CD8-positive, alpha-beta memory T cell (primary cell): ENCODE results near the gene CLCN2. TPM values are rescaled to one million over a fixed set of nuclear protein-coding genes. Genes with fewer than 3 reads are reported as not detected.
A peak's percentile ranks its signal among the peaks of the same experiment; 100 is the strongest.

Experiments
- CTCF ChIA-PET: fragments of 350-600 bp; sonication (Branson Sonifier 250); formaldehyde crosslinking; loops from one replicate; lab custom pipeline; 2021; ENCODE audit warnings: antibody characterized with exemption; lab: Charles Lee
- POLR2A ChIA-PET: fragments of 350-600 bp; sonication (Branson Sonifier 250); formaldehyde crosslinking; loops from one replicate; lab custom pipeline; 2021; ENCODE audit warnings: antibody characterized with exemption; lab: Charles Lee
- DNase-seq, 5 donors: peaks; one replicate each; pipeline versions ENCODE4 v3.0.0 to v3.0.0-alpha.2; 2020 to 2022; ENCODE audit warnings: mixed read lengths in 1 of 5
- H3K27ac ChIP-seq: one replicate; pipeline ENCODE4 v1.7.0; 2013; ENCODE audit warnings: low read depth, mild to moderate bottlenecking, low read length, moderate library complexity
- H3K27me3 ChIP-seq: 2 replicates; pipeline ENCODE4 v1.7.0; 2013; ENCODE audit warnings: low read length, mild to moderate bottlenecking; ENCODE audit not compliant: insufficient read depth, poor library complexity, severe bottlenecking
- H3K36me3 ChIP-seq: 2 replicates; pipeline ENCODE4 v1.7.0; 2013; ENCODE audit warnings: mild to moderate bottlenecking, low read length, moderate library complexity; ENCODE audit not compliant: insufficient read depth
- H3K4me1 ChIP-seq: 2 replicates; pipeline ENCODE4 v1.7.0; 2013; ENCODE audit warnings: mild to moderate bottlenecking, low read length, moderate library complexity; ENCODE audit not compliant: insufficient read depth
- H3K4me3 ChIP-seq: 2 replicates; pipeline ENCODE4 v1.7.0; 2013; ENCODE audit warnings: mild to moderate bottlenecking, low read length
- H3K9me3 ChIP-seq: 2 replicates; pipeline ENCODE4 v1.7.0; 2013; ENCODE audit warnings: mild to moderate bottlenecking, low read length
- H3K27ac Mint-ChIP-seq, 8 donors: one replicate each; pipeline ENCODE4 v1.8.0; 2020 to 2021; ENCODE audit warnings: mixed read lengths in 8 of 8, mild to moderate bottlenecking in 6 of 8, inconsistent platforms in 3 of 8, moderate library complexity in 3 of 8
- H3K27me3 Mint-ChIP-seq, 2 donors: one replicate each; pipeline ENCODE4 v1.8.0; 2020 to 2021; ENCODE audit warnings: mixed read lengths in 2 of 2, mild to moderate bottlenecking in 1 of 2, moderate library complexity in 1 of 2
- H3K36me3 Mint-ChIP-seq, 3 donors: one replicate each; pipeline ENCODE4 v1.8.0; 2020 to 2021; ENCODE audit warnings: mixed read lengths in 3 of 3, inconsistent platforms in 1 of 3, mild to moderate bottlenecking in 1 of 3
- H3K4me1 Mint-ChIP-seq, 3 donors: one replicate each; pipeline ENCODE4 v1.8.0; 2020 to 2021; ENCODE audit warnings: mixed read lengths in 3 of 3, inconsistent platforms in 1 of 3, mild to moderate bottlenecking in 1 of 3
- H3K4me3 Mint-ChIP-seq, 7 donors: one replicate each; pipeline ENCODE4 v1.8.0; 2020 to 2021; ENCODE audit warnings: mixed read lengths in 7 of 7, mild to moderate bottlenecking in 6 of 7, moderate library complexity in 4 of 7, inconsistent platforms in 2 of 7
- H3K9me3 Mint-ChIP-seq, 5 donors: one replicate each; pipeline ENCODE4 v1.8.0; 2020 to 2022; ENCODE audit warnings: mixed read lengths in 5 of 5, mild to moderate bottlenecking in 3 of 5, moderate library complexity in 2 of 5, inconsistent platforms in 1 of 5
- polyA plus RNA-seq: library from polyadenylated mRNA; unstranded; fragments of 300-500 nt; fragmentation: Illumina TruSeq; gene quantifications from one replicate; pipeline ENCODE4 v1.2.3, GENCODE V29; 2021
- total RNA-seq, 2 experiments: library from RNA; stranded (reverse); gene quantifications; one replicate each; pipeline ENCODE4 v1.2.3, GENCODE V29; 2021

CLCN2 gene
- total and polyA plus RNA-seq, 3 experiments from 2014 or later = 0.54 to 7.3 (median 6.3) TPM

DNA sequence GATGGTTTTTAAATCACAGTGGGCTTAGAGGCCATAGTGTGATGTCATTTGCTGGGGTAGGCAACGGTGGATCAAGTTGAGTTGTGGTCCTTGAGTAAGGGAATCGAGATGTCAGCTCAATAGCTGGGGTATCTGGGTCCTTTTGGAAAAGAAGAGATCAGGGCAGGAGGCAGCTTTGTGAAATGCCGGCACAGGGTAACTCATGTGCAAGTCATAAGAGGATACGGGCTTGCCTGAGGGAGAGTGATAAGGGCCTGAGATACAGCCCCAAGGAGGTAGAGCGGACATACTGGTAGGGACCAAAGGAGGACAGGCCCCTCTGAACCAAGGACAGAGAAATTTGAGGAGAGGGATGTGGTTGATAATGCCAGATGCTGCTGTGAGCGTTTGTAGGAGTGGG lies 28.2 kb downstream of the CLCN2 start:
- H3K4me1 ChIP-seq = peaks cover 19% of the 10 kb centered on the region
- H3K27ac ChIP-seq = no peak overlapping the region
- no peaks in the 10 kb centered on the region for H3K9me3 ChIP-seq
- H3K36me3 Mint-ChIP-seq = peaks cover 0 to 70% (median 24%) of the 10 kb centered on the region in 3 donors
- H3K4me3 ChIP-seq = no peak overlapping the region
- H3K36me3 ChIP-seq = peaks cover 40% of the 10 kb centered on the region
- POLR2A ChIA-PET = no interaction called here
- no peaks in the 10 kb centered on the region for H3K27me3 ChIP-seq
- DNase-seq = no peak
- peak overlapping the region in 1 of 7 donors; percentile 27 for H3K4me3 Mint-ChIP-seq
- peak overlapping the region; percentile 4 to 98 (median 93) for H3K27ac Mint-ChIP-seq
- CTCF ChIA-PET = no interaction called here
- H3K9me3 Mint-ChIP-seq = no peaks in the 10 kb centered on the region
- H3K4me1 Mint-ChIP-seq = peaks cover 28 to 40% (median 31%) of the 10 kb centered on the region in 3 donors
- peaks cover 0 to 5% of the 10 kb centered on the region in 2 donors for H3K27me3 Mint-ChIP-seq

DNA sequence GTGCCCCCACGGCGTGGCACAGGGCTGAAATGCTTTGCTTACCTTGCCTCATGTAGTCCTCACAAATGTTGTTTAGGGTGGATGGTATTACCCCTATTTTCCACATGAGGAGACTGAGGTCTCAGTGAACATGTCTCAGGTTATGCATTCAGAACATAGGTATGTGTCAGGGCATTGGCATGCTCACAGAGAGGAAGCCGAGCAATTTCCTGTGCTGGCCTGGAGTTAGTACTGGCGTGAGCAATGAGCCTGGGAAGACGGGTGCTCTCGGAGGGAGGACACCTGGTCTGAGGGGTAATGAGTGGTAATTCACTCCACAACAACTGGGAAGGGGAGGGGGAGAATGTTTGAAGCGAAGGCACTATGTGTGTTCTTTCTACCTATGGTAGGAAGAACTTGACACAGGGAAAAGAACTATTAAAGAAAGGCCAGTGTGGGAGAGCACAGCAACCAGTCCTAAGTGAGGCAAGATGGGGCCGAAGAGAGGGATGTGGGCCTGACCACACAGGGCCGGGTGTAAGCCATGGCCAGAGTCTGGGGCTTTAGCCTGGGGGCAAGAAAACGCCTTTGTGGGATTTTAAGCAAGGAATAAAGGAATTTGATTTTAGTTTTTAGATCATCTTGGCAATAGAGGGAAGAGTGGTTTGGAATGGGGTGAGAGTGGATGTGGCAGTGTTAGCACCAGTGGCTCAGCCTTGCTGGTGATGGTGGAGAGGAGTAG lies 28.9 kb downstream of the CLCN2 start:
- Histone ChIP-seq H3K4me1 (peaks cover 19% of the 10 kb centered on the region), H3K4me3 (no peak overlapping the region), H3K9me3 (no peaks in the 10 kb centered on the region), H3K27me3 (no peaks in the 10 kb centered on the region), H3K27ac (no peak overlapping the region), H3K36me3 (peaks cover 44% of the 10 kb centered on the region)
- peaks cover 0 to 77% (median 23%) of the 10 kb centered on the region in 3 donors for H3K36me3 Mint-ChIP-seq
- H3K4me1 Mint-ChIP-seq = peaks cover 23 to 34% (median 27%) of the 10 kb centered on the region in 3 donors
- POLR2A ChIA-PET = no interaction called here
- H3K4me3 Mint-ChIP-seq = peak overlapping the region in 1 of 7 donors; percentile 27
- no peaks in the 10 kb centered on the region for H3K9me3 Mint-ChIP-seq
- peak overlapping the region; percentile 4 to 97 (median 82) for H3K27ac Mint-ChIP-seq
- peaks cover 0 to 4% of the 10 kb centered on the region in 2 donors for H3K27me3 Mint-ChIP-seq
- CTCF ChIA-PET = no interaction called here
- no peak for DNase-seq

DNA sequence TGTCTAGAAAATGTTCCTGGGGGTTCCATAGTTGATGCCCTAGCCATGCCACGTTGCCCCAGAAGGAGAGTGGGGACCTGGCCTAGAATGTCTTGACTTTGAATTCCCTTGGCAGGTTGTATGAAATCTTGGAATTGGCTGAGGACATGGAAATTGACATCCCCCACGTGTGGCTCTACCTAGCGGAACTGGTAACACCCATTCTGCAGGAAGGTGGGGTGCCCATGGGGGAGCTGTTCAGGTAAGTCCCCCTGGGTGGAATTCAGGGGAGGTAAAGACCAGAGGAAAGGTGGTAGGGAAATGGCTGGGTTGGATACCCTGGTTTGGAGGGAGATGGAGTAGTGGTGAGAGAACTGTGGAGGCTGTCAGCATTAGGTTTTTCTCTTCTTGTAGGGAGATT lies 32.9 kb downstream of the CLCN2 start:
- no peaks in the 10 kb centered on the region for H3K27me3 ChIP-seq
- POLR2A ChIA-PET = no interaction called here
- Mint-ChIP-seq H3K9me3 (no peaks in the 10 kb centered on the region), H3K27ac (peak overlapping the region in 2 of 8 donors; percentile 9 to 58), H3K4me3 (peak overlapping the region in 1 of 7 donors; percentile 21), H3K4me1 (peaks cover under 1 to 6% (median 1%) of the 10 kb centered on the region in 3 donors), H3K36me3 (peaks cover 0 to 96% (median 25%) of the 10 kb centered on the region in 3 donors), H3K27me3 (no peaks in the 10 kb centered on the region)
- no peak overlapping the region for H3K27ac ChIP-seq
- H3K36me3 ChIP-seq = peaks cover 82% of the 10 kb centered on the region
- H3K4me3 ChIP-seq = no peak overlapping the region
- CTCF ChIA-PET = interaction anchor here (1.3 kb wide), 1 partner anchor 22 kb away, joined by 4 read pairs; no protein-coding TSS in a partner anchor
- H3K9me3 ChIP-seq = no peaks in the 10 kb centered on the region
- no peaks in the 10 kb centered on the region for H3K4me1 ChIP-seq
- DNase-seq = no peak

DNA sequence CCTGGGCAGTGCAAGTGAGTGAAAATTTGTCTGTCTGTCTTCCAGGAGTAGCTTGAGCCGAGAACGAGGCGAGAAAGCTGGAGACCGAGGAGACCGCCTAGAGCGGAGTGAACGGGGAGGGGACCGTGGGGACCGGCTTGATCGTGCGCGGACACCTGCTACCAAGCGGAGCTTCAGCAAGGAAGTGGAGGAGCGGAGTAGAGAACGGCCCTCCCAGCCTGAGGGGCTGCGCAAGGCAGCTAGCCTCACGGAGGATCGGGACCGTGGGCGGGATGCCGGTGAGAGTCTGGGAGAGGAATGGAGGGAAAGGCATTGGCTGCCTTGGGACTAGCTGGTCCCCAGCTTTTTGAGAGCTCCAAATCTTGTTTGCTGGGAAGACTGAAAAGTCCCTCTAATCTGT lies 34.2 kb downstream of the CLCN2 start:
- Histone ChIP-seq H3K4me3 (no peak overlapping the region), H3K9me3 (no peaks in the 10 kb centered on the region), H3K27me3 (no peaks in the 10 kb centered on the region), H3K4me1 (no peaks in the 10 kb centered on the region), H3K27ac (no peak overlapping the region), H3K36me3 (peaks cover 83% of the 10 kb centered on the region)
- Mint-ChIP-seq H3K9me3 (no peaks in the 10 kb centered on the region), H3K4me1 (no peaks in the 10 kb centered on the region), H3K4me3 (no peak overlapping the region), H3K27ac (peak overlapping the region in 3 of 8 donors; percentile 43 to 70 (median 67)), H3K36me3 (peaks cover 0 to 96% (median 25%) of the 10 kb centered on the region in 3 donors), H3K27me3 (no peaks in the 10 kb centered on the region)
- DNase-seq = no peak
- ChIA-PET CTCF (interaction anchor here (1.3 kb wide), 1 partner anchor 24 kb away, joined by 4 read pairs; no protein-coding TSS in a partner anchor), POLR2A (no interaction called here)

DNA sequence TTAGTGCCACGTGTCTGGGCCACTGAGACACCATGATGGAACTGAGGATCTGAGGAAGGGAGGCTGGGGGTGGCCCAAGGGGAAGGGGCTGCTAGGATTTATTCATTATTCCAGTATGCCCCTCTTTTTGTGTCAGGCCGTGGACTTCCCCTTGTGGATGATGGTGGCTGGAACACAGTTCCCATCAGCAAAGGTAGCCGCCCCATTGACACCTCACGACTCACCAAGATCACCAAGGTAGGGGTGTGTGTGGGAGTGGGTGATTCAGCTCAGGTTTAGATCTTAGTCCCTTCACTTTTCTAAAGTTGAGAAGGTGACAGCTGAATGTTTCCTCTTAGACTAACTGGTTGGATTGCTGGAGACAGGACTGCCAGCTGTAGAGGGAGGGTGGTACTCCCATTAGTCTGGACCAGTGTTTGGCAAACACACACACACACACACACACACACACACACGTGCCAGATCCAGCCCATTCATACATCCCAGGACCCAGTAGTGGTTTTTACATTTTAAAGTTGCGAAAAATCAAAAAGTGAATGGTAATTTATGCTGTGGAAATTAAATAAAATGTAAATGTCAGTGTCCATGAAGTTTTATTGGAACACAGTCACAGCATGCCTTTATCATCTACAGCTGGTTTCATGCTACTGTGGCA lies 35.6 kb downstream of the CLCN2 start:
- no peak overlapping the region for H3K4me3 ChIP-seq
- no peaks in the 10 kb centered on the region for H3K27me3 ChIP-seq
- no peaks in the 10 kb centered on the region for H3K4me1 Mint-ChIP-seq
- ChIA-PET POLR2A (no interaction called here), CTCF (no interaction called here)
- H3K4me3 Mint-ChIP-seq = no peak overlapping the region
- H3K9me3 ChIP-seq = no peaks in the 10 kb centered on the region
- no peak overlapping the region for H3K27ac ChIP-seq
- peaks cover 0 to 96% (median 30%) of the 10 kb centered on the region in 3 donors for H3K36me3 Mint-ChIP-seq
- H3K4me1 ChIP-seq = no peaks in the 10 kb centered on the region
- no peak for DNase-seq
- no peaks in the 10 kb centered on the region for H3K27me3 Mint-ChIP-seq
- H3K27ac Mint-ChIP-seq = peak overlapping the region in 3 of 8 donors; percentile 37 to 66 (median 43)
- no peaks in the 10 kb centered on the region for H3K9me3 Mint-ChIP-seq
- H3K36me3 ChIP-seq = peaks cover 83% of the 10 kb centered on the region

DNA sequence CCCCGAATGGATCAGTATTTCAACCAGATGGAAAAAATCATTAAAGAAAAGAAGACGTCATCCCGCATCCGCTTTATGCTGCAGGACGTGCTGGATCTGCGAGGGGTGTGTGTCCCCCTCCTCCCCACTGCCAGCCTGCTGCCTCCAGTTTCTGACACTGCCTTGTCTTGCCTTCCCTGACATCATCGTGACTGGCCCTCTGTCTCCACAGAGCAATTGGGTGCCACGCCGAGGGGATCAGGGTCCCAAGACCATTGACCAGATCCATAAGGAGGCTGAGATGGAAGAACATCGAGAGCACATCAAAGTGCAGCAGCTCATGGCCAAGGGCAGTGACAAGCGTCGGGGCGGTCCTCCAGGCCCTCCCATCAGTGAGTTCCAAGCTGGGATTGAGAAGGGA lies 36.1 kb downstream of the CLCN2 start:
- no peak overlapping the region for H3K4me3 Mint-ChIP-seq
- H3K27me3 Mint-ChIP-seq = no peaks in the 10 kb centered on the region
- no peaks in the 10 kb centered on the region for H3K9me3 ChIP-seq
- H3K27me3 ChIP-seq = no peaks in the 10 kb centered on the region
- no peaks in the 10 kb centered on the region for H3K4me1 ChIP-seq
- no peaks in the 10 kb centered on the region for H3K4me1 Mint-ChIP-seq
- peaks cover 88% of the 10 kb centered on the region for H3K36me3 ChIP-seq
- CTCF ChIA-PET = no interaction called here
- H3K9me3 Mint-ChIP-seq = no peaks in the 10 kb centered on the region
- peaks cover 0 to 98% (median 33%) of the 10 kb centered on the region in 3 donors for H3K36me3 Mint-ChIP-seq
- no peak for DNase-seq
- H3K27ac Mint-ChIP-seq = peak overlapping the region in 1 of 8 donors; percentile 70
- H3K4me3 ChIP-seq = no peak overlapping the region
- POLR2A ChIA-PET = no interaction called here
- H3K27ac ChIP-seq = no peak overlapping the region

DNA sequence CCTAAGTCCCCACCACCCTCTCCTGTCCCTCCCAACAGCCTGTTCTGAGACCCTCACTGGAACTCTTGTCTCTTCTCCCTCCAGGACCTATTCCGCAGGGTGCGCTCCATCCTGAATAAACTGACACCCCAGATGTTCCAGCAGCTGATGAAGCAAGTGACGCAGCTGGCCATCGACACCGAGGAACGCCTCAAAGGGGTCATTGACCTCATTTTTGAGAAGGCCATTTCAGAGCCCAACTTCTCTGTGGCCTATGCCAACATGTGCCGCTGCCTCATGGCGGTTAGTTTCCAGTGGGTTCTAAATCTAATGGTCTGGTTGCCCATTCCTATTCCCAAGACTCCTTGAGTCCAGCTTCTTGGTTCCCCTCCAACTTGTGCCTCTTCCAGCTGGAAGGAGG lies 37.7 kb downstream of the CLCN2 start:
- Histone ChIP-seq H3K27me3 (no peaks in the 10 kb centered on the region), H3K36me3 (peaks cover 82% of the 10 kb centered on the region), H3K4me3 (no peak overlapping the region), H3K27ac (no peak overlapping the region), H3K4me1 (no peaks in the 10 kb centered on the region), H3K9me3 (no peaks in the 10 kb centered on the region)
- no peak overlapping the region for H3K4me3 Mint-ChIP-seq
- no peak overlapping the region for H3K27ac Mint-ChIP-seq
- no peaks in the 10 kb centered on the region for H3K27me3 Mint-ChIP-seq
- H3K36me3 Mint-ChIP-seq = peaks cover 0 to 96% (median 24%) of the 10 kb centered on the region in 3 donors
- POLR2A ChIA-PET = no interaction called here
- CTCF ChIA-PET = interaction anchor here (1.1 kb wide), 1 partner anchor 190 kb away, joined by 3 read pairs; no protein-coding TSS in a partner anchor
- H3K4me1 Mint-ChIP-seq = peaks cover 6 to 10% (median 6%) of the 10 kb centered on the region in 3 donors
- H3K9me3 Mint-ChIP-seq = no peaks in the 10 kb centered on the region
- DNase-seq = no peak
